H1 (cell line): ENCODE results near the gene NOG. TPM values are rescaled to one million over a fixed set of nuclear protein-coding genes. Genes with fewer than 3 reads are reported as not detected.

ENCODE experiments used
- CTCF ChIA-PET: fragments of 300-600 bp; sonication (Branson Sonifier 250); formaldehyde crosslinking; loops from one replicate; lab custom pipeline; 2021; ENCODE audit not compliant: partially characterized antibody; lab: Charles Lee
- POLR2A ChIA-PET: fragments of 300-600 bp; sonication (Branson Sonifier 250); formaldehyde crosslinking; loops from one replicate; lab custom pipeline; 2021; ENCODE audit warnings: inconsistent platforms; ENCODE audit not compliant: partially characterized antibody; lab: Charles Lee
- DNase-seq, 2 experiments: peaks; one replicate each; pipeline versions ENCODE4 v3.0.0 to v3.0.0-alpha.2; 2010 to 2022; ENCODE audit warnings: low spot score in 2 of 2, low read depth in 1 of 2, mixed read lengths in 1 of 2
- FAIRE-seq: peaks from 2 replicates; lab custom pipeline; 2011; peaks lifted over from hg19 to GRCh38; lab: Jason Lieb, UNC
- H2AFZ ChIP-seq: 2 replicates; pipeline ENCODE4 v1.8.1; 2012; ENCODE audit warnings: low read length, inconsistent platforms
- H2AK5ac ChIP-seq: 2 replicates; pipeline ENCODE4 v1.6.1; 2013; ENCODE audit warnings: low read depth, low read length
- H2BK120ac ChIP-seq: replicated peaks from 2 replicates; pipeline ENCODE3; 2013; ENCODE audit warnings: low read depth, low read length, inconsistent platforms
- H2BK12ac ChIP-seq: 2 replicates; pipeline ENCODE4 v1.6.1; 2013; ENCODE audit warnings: low read depth, low read length
- H2BK15ac ChIP-seq: 2 replicates; pipeline ENCODE4 v1.6.1; 2013; ENCODE audit warnings: low read length
- H2BK20ac ChIP-seq: 2 replicates; pipeline ENCODE4 v1.6.1; 2013; ENCODE audit warnings: low read length
- H2BK5ac ChIP-seq: 2 replicates; pipeline ENCODE4 v1.6.1; 2013; ENCODE audit warnings: low read depth, low read length
- H3K14ac ChIP-seq: 2 replicates; pipeline ENCODE4 v1.6.1; 2013; ENCODE audit warnings: inconsistent platforms; ENCODE audit not compliant: insufficient read length
- H3K18ac ChIP-seq: 2 replicates; pipeline ENCODE4 v1.6.1; 2013; ENCODE audit warnings: low read length; ENCODE audit errors: extremely low read depth
- H3K23ac ChIP-seq: 2 replicates; pipeline ENCODE4 v1.6.1; 2013; ENCODE audit warnings: inconsistent platforms; ENCODE audit not compliant: insufficient read length
- H3K23me2 ChIP-seq: 2 replicates; pipeline ENCODE4 v1.6.1; 2013; ENCODE audit warnings: low read depth, low read length
- H3K27ac ChIP-seq: 2 replicates; pipeline ENCODE4 v1.6.1; 2011; ENCODE audit warnings: low read depth, low read length, inconsistent platforms
- H3K27me3 ChIP-seq, 4 experiments: replicated peaks in 1 of 4; 1 replicate in 1 of 4; 2 replicates in 3 of 4; pipeline versions ENCODE4 v1.6.1 to v1.8.1; 2011 to 2013; ENCODE audit warnings: low read length in 3 of 4, mild to moderate bottlenecking in 3 of 4, inconsistent platforms in 2 of 4, mixed read lengths in 2 of 4, moderate library complexity in 1 of 4; ENCODE audit not compliant: control insufficient read depth in 3 of 4, insufficient read depth in 3 of 4; ENCODE audit errors: extremely low read depth in 1 of 4
- H3K36me3 ChIP-seq, 4 experiments: 2 replicates each; pipeline versions ENCODE4 v1.6.1 to v1.8.1; 2011 to 2013; ENCODE audit warnings: mild to moderate bottlenecking in 4 of 4, low read length in 3 of 4, moderate library complexity in 2 of 4, control low read depth in 1 of 4, inconsistent platforms in 1 of 4; ENCODE audit not compliant: insufficient read depth in 4 of 4, control insufficient read depth in 2 of 4
- H3K4ac ChIP-seq: replicated peaks from 2 replicates; pipeline ENCODE3; 2013; ENCODE audit warnings: low read length, low read depth, mixed read lengths, inconsistent platforms; ENCODE audit not compliant: insufficient read length
- H3K4me1 ChIP-seq, 4 experiments: replicated peaks in 1 of 4; 1 replicate in 1 of 4; 2 replicates in 3 of 4; pipeline versions ENCODE4 v1.6.1 to v1.8.1; 2011 to 2013; ENCODE audit warnings: low read length in 3 of 4, inconsistent platforms in 2 of 4, mixed read lengths in 1 of 4; ENCODE audit not compliant: insufficient read depth in 4 of 4, control insufficient read depth in 3 of 4
- H3K4me2 ChIP-seq, 2 experiments: 2 replicates each; pipeline versions ENCODE4 v1.6.1 to v1.8.1; 2011 to 2013; ENCODE audit warnings: low read depth in 2 of 2, low read length in 2 of 2, control low read depth in 1 of 2, inconsistent platforms in 1 of 2, mild to moderate bottlenecking in 1 of 2; ENCODE audit not compliant: insufficient read depth in 1 of 2
- H3K4me3 ChIP-seq, 4 experiments: fragments of 200-600, 300-600 bp in 1 of 4; sonication (generic), shearing (Covaris generic), sonication (Bioruptor Twin) in 1 of 4; 2 replicates each; pipeline versions ENCODE4 v1.5.1 to v1.8.1; 2011 to 2016; ENCODE audit warnings: low read length in 4 of 4, low read depth in 3 of 4, control low read depth in 2 of 4, inconsistent platforms in 2 of 4, mild to moderate bottlenecking in 2 of 4, mixed read lengths in 1 of 4, moderate library complexity in 1 of 4; ENCODE audit not compliant: insufficient read depth in 2 of 4; ENCODE audit errors: extremely low read depth in 1 of 4
- H3K56ac ChIP-seq: replicated peaks from 2 replicates; pipeline ENCODE3; 2013; ENCODE audit warnings: low read depth, mild to moderate bottlenecking, mixed read lengths, low read length, inconsistent platforms; ENCODE audit not compliant: insufficient read length
- H3K79me1 ChIP-seq: 2 replicates; pipeline ENCODE4 v1.6.1; 2013; ENCODE audit warnings: low read depth, low read length, control low read depth
- H3K79me2 ChIP-seq, 2 experiments: 2 replicates each; pipeline versions ENCODE4 v1.6.1 to v1.8.1; 2012 to 2013; ENCODE audit warnings: low read length in 2 of 2, mild to moderate bottlenecking in 2 of 2, inconsistent platforms in 1 of 2; ENCODE audit not compliant: insufficient read depth in 2 of 2, control insufficient read depth in 1 of 2
- H3K9ac ChIP-seq, 4 experiments: replicated peaks in 1 of 4; 1 replicate in 1 of 4; 2 replicates in 3 of 4; pipeline versions ENCODE4 v1.6.1 to v1.8.1; 2011 to 2013; ENCODE audit warnings: low read depth in 3 of 4, low read length in 3 of 4, control low read depth in 2 of 4, mild to moderate bottlenecking in 2 of 4, moderate library complexity in 2 of 4, inconsistent platforms in 1 of 4; ENCODE audit errors: extremely low read depth in 1 of 4
- H3K9me3 ChIP-seq, 2 experiments: 2 replicates each; pipeline versions ENCODE4 v1.6.1 to v1.8.1; 2012 to 2013; ENCODE audit warnings: mild to moderate bottlenecking in 2 of 2, moderate library complexity in 2 of 2, control low read depth in 1 of 2, inconsistent platforms in 1 of 2, low read depth in 1 of 2, low read length in 1 of 2, mixed read lengths in 1 of 2; ENCODE audit not compliant: insufficient read depth in 2 of 2
- H4K20me1 ChIP-seq, 2 experiments: replicated peaks in 1 of 2; 2 replicates each; pipeline versions ENCODE3 to v1.8.1; 2011 to 2013; ENCODE audit warnings: inconsistent platforms in 2 of 2, low read length in 2 of 2, mild to moderate bottlenecking in 1 of 2; ENCODE audit not compliant: insufficient read depth in 2 of 2, control insufficient read depth in 1 of 2
- H4K5ac ChIP-seq: 2 replicates; pipeline ENCODE4 v1.6.1; 2013; ENCODE audit warnings: low read length, low read depth, mixed read lengths, inconsistent platforms; ENCODE audit not compliant: insufficient read length
- H4K8ac ChIP-seq: 2 replicates; pipeline ENCODE4 v1.8.0; 2013; ENCODE audit warnings: mild to moderate bottlenecking, moderate library complexity, low read length, inconsistent platforms; ENCODE audit not compliant: insufficient read depth; ENCODE audit errors: extremely low read depth
- H4K91ac ChIP-seq: replicated peaks from 2 replicates; pipeline ENCODE3; 2013; ENCODE audit warnings: low read length, mixed read lengths, inconsistent platforms; ENCODE audit not compliant: insufficient read length
- CBX5 ChIP-seq: fragments of 300-800, 300-1000 bp; sonication (generic); IDR thresholded peaks from 2 replicates; pipeline ENCODE4 v1.7.1; 2016; ENCODE audit warnings: antibody characterized with exemption, low read length, low read depth
- CTBP2 ChIP-seq: IDR thresholded peaks from 2 replicates; pipeline ENCODE4 v1.7.0; 2011; ENCODE audit warnings: borderline replicate concordance, mild to moderate bottlenecking, moderate library complexity, mixed read lengths, low read length; ENCODE audit not compliant: insufficient read depth, insufficient read length
- EP300 ChIP-seq, 2 experiments: IDR thresholded peaks; 1 replicate in 1 of 2; 2 replicates in 1 of 2; pipeline ENCODE4 v1.6.1; 2011 to 2012; ENCODE audit warnings: low read depth in 2 of 2, low read length in 2 of 2, mild to moderate bottlenecking in 2 of 2, borderline replicate concordance in 1 of 2, inconsistent platforms in 1 of 2, moderate library complexity in 1 of 2
- GABPA ChIP-seq: IDR thresholded peaks from 2 replicates; pipeline ENCODE4 v1.6.1; 2011; ENCODE audit warnings: mild to moderate bottlenecking, low read length, moderate library complexity, borderline replicate concordance; ENCODE audit not compliant: insufficient read depth
- HDAC6 ChIP-seq: IDR thresholded peaks from one replicate; pipeline ENCODE4 v1.7.1; 2012; ENCODE audit warnings: low read depth, mild to moderate bottlenecking, inconsistent platforms, low read length, moderate library complexity
- MAFK ChIP-seq: IDR thresholded peaks from 2 replicates; pipeline ENCODE4 v1.6.1; 2012; ENCODE audit warnings: low read depth, mild to moderate bottlenecking, improper control_type of control experiment, low read length
- PHF8 ChIP-seq: fragments of 200-600 bp; sonication (generic); conservative IDR thresholded peaks from 2 replicates; pipeline ENCODE4 v1.7.1; 2012; ENCODE audit warnings: low read depth, mild to moderate bottlenecking, inconsistent platforms, low read length, moderate library complexity
- RBBP5 ChIP-seq: IDR thresholded peaks from 2 replicates; pipeline ENCODE4 v1.7.1; 2012; ENCODE audit warnings: low read depth, mild to moderate bottlenecking, inconsistent platforms, low read length, moderate library complexity, borderline replicate concordance
- RFX5 ChIP-seq: IDR thresholded peaks from 2 replicates; pipeline ENCODE4 v1.6.1; 2011; ENCODE audit warnings: low read depth, low read length, improper control_type of control experiment, borderline replicate concordance
- SIRT6 ChIP-seq: IDR thresholded peaks from one replicate; pipeline ENCODE4 v1.7.1; 2012; ENCODE audit warnings: low read length, inconsistent platforms
- SP2 ChIP-seq: IDR thresholded peaks from 2 replicates; pipeline ENCODE4 v1.6.1; 2012; ENCODE audit warnings: mild to moderate bottlenecking, low read length, inconsistent platforms
- SRF ChIP-seq: IDR thresholded peaks from 2 replicates; pipeline ENCODE4 v1.6.1; 2011; ENCODE audit warnings: mild to moderate bottlenecking, low read depth, low read length, moderate library complexity
- SUZ12 ChIP-seq: fragments of 200-600 bp; sonication (generic); IDR thresholded peaks from 2 replicates; pipeline ENCODE4 v1.6.1; 2012; ENCODE audit warnings: mild to moderate bottlenecking, inconsistent platforms, low read length, moderate library complexity, mixed read lengths
- TCF12 ChIP-seq: IDR thresholded peaks from 2 replicates; pipeline ENCODE4 v1.6.1; 2011; ENCODE audit warnings: low read depth, mild to moderate bottlenecking, low read length
- YY1 ChIP-seq: IDR thresholded peaks from 2 replicates; pipeline ENCODE4 v1.6.1; 2011; ENCODE audit warnings: low read depth, mild to moderate bottlenecking, low read length
- whole genome bisulfite sequencing, 2 experiments: shearing (Covaris generic) in 1 of 2; methylation state at CpG; one replicate each; pipeline versions ENCODE4 v1.1.6 to v1.1.7; 2013 to 2015; ENCODE audit warnings: low lambda C conversion rate in 2 of 2, mixed read lengths in 2 of 2, inconsistent platforms in 1 of 2, low coverage in 1 of 2, missing lambda C conversion rate in 1 of 2; ENCODE audit not compliant: insufficient replicate concordance in 2 of 2, insufficient coverage in 1 of 2, insufficient read length in 1 of 2; ENCODE audit errors: extremely low coverage in 1 of 2, missing lambda C conversion rate in 1 of 2; 5-methylcytosine and 5-hydroxymethylcytosine counted together
- polyA plus RNA-seq, 7 experiments: library from polyadenylated mRNA; depleted of rRNA in 3 of 7; stranded (reverse) in 5 of 7; unstranded in 2 of 7; fragments of >200 nt in 5 of 7; fragments of 200-250 nt in 2 of 7; gene quantifications; 1 replicate in 5 of 7; 2 replicates in 1 of 7; 4 replicates in 1 of 7; pipeline versions ENCODE4 v1.2.1 to v1.2.3, GENCODE V29; 2011 to 2013; ENCODE audit warnings: missing spikeins in 2 of 7, mixed read lengths in 2 of 7
- total RNA-seq: library from RNA; stranded (reverse); fragmentation: NEBNext Ultra II Directional; extraction: Animal tissue kit (Norgen Biotek cat#: 25700); gene quantifications from 2 replicates; pipeline ENCODE4 v1.2.1, GENCODE V29; 2021

NOG gene
- total and polyA plus RNA-seq, 2 of the 8 experiments (the other 6 are each of a cell fraction or from before 2014, with no cell fraction given) = 0.35 TPM

- Histone ChIP-seq H3K56ac (no peak overlapping the region), H4K8ac (no peak overlapping the region), H2BK5ac (no peak overlapping the region), H4K91ac (no peak overlapping the region), H2BK15ac (no peak overlapping the region), H2AFZ (no peak overlapping the region), H3K9me3 (no peaks in the 10 kb centered on the region), H3K9ac (no peak overlapping the region), H3K18ac (no peak overlapping the region), H3K23me2 (peaks cover 2% of the 10 kb centered on the region; the same call in 1 of the 2 replicates), H3K27me3 (no peaks in the 10 kb centered on the region), H3K4ac (no peak overlapping the region), H3K79me2 (no peaks in the 10 kb centered on the region), H2BK20ac (no peak overlapping the region), H2AK5ac (no peak overlapping the region), H3K23ac (no peak overlapping the region), H3K14ac (no peak overlapping the region), H3K79me1 (no peaks in the 10 kb centered on the region), H2BK120ac (no peak overlapping the region), H4K5ac (no peak overlapping the region), H4K20me1 (no peaks in the 10 kb centered on the region), H3K27ac (no peak overlapping the region), H2BK12ac (no peak overlapping the region), H3K4me3 (no peak overlapping the region), H3K4me2 (no peak overlapping the region), H3K36me3 (no peaks in the 10 kb centered on the region), H3K4me1 (peaks cover 0 to 4% (median 0%) of the 10 kb centered on the region in 4 experiments; a peak in 3 of 7 replicates)
- CTCF ChIA-PET = interaction anchor here (0.9 to 6.4 kb wide), 5 partner anchors 15 to 95 kb away, joined by 3 to 33 read pairs (median 5); no protein-coding TSS in a partner anchor
- no peak for DNase-seq
- 88% methylated on average over 1 of the region's 1 CpG; no CpG with 5 or more reads in 1 of the 2 experiments for WGBS, 2 experiments
- FAIRE-seq = no peak
- POLR2A ChIA-PET = no interaction called here
- no peak for TF ChIP-seq MAFK
- no peak for TF ChIP-seq SRF
- TF ChIP-seq RFX5 = no peak
- no peak for TF ChIP-seq SIRT6
- no peak for TF ChIP-seq CBX5
- no peak for TF ChIP-seq CTBP2
- no peak for TF ChIP-seq HDAC6
- TF ChIP-seq SP2 = no peak
- TF ChIP-seq RBBP5 = no peak
- no peak for TF ChIP-seq TCF12
- TF ChIP-seq PHF8 = no peak
- TF ChIP-seq GABPA = no peak
- TF ChIP-seq EP300 (IDR thresholded peaks at IDR 0.05; ENCODE audit: borderline replicate concordance in 1 of 2, low read depth in 2 of 2, low read length in 2 of 2) = no peak
- no peak for TF ChIP-seq YY1
- TF ChIP-seq SUZ12 = no peak
Measured at GRCh38 chr17:56623383-56623782, 29.9 kb downstream of the NOG start.
